ENCODE measurements around the gene C6orf89. TPM values are rescaled to one million over a fixed set of nuclear protein-coding genes. Genes with fewer than 3 reads are reported as not detected.
A peak's percentile ranks its signal among the peaks of the same experiment; 100 is the strongest.
"Not testable (repeated sequence)": the region's sequence is repeated elsewhere in the genome, so short reads cannot be mapped to it uniquely, and the experiment has no call there.

C6orf89 gene
- total RNA-seq, 1 donor from 2014 or later: 36.8 TPM

GRCh38 chr6:36944650-36945049, 58.9 kb downstream of the C6orf89 start:
- DNase-seq (ENCODE audit: extremely low read depth, low read depth, low spot score): no peak

GRCh38 chr6:36945301-36945700, 59.5 kb downstream of the C6orf89 start:
- no peak for DNase-seq (ENCODE audit: extremely low read depth, low read depth, low spot score)

DNA sequence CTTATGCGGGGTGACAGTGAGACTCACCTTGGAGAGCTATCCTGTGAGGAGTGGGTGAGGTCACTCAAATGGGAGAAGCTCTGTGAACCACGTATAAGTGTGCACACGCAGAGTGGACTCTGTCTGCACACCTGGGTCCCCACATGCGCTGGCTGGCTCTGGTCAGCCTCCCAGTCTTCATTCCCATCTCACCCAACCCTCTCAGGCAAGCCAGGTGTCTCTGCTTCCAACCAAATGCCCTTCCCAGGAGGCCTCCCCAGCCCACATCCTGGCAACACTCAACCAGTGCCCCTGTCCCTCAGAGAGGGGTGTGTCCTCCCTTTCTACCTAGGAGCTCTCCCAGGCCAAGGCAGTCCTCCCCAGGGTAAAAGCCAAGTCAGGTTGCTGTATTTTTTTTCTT, 60.8 kb downstream of the C6orf89 start:
- DNase-seq (ENCODE audit: extremely low read depth, low read depth, low spot score): no peak

DNA sequence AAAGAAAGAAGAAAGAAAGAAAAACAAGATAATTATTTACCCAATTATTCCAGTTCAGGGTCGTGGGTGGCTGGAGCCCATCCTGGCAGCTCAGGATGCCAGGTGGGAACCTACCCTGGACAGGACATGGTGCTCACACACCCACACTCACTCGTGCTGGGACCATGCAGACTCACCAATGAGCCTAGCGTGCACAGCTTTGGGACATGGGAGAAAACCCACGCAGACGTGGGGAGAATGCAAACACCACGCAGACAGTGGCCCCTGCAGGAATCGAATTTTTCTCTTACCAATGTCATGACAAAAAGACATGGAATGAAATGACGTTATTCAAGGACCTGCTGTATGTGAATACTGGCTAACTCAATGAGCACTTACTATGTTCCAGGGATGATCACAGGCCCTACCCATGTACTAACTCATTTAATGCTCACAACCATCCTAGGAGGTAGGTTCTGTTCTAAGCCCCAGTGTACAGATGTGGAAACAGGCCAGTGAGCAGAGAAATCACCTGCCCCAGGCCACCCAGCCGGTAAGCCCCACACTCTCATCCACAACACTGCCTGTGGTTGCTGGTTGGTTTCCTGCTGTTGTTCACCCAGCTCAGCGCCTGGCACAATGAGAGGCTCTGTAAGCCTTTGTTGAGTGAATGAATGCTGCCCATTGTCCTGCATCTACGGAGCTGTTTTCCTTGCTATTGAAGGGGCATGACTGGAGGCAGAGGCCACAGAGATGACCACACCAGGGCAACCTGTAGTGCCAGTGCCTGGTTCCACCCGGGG, 62.0 kb downstream of the C6orf89 start:
- DNase-seq (ENCODE audit: extremely low read depth, low read depth, low spot score): no peak

GRCh38 chr6:36949076-36949475, 63.3 kb downstream of the C6orf89 start:
- DNase-seq (ENCODE audit: extremely low read depth, low read depth, low spot score): not testable (repeated sequence)

DNA sequence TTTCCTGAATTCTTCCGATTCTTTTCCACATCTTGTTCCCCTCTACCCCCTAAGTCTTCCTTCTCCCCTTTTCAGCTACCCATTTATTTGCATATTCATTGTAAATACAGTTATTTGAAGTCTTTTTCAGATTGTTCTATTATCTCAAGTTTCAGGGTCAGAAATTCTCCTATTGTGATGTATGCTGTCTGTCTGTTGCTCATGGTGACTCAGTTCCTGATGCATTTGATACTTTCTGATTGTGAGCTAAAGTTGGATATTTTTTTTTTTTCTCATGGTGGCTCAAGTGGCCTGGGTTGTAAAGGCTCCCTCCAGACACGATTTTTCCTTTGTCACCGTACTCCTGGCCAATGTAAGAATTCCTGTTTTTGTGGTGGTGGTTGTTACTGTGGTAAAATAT, 63.9 kb downstream of the C6orf89 start:
- DNase-seq (ENCODE audit: extremely low read depth, low read depth, low spot score): peak; percentile 54

DNA sequence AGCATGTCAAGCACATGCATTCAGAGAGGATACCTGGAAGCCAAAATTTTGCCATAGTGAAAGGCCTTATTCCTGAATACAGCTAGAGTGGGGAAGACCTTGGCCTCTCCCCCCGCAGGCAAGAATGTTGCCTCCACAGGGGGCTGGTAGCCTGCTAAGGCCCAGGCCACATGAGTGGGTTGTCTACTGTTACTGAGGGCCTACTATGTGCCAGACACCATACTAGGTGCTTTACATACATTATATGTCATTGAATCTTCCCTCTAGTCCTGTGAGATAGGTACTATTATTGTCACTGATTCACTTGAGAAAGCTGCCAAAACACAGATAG, 68.1 kb downstream of the C6orf89 start:
- no peak for DNase-seq (ENCODE audit: extremely low read depth, low read depth, low spot score)

GRCh38 chr6:36954262-36954931, 68.6 kb downstream of the C6orf89 start, which contains the start of gene PI16:
Gene PI16 (plus strand): TSS chr6:36954738. CDS start chr6:36954761, 23 bp downstream.
- DNase-seq (ENCODE audit: extremely low read depth, low read depth, low spot score): no peak

DNA sequence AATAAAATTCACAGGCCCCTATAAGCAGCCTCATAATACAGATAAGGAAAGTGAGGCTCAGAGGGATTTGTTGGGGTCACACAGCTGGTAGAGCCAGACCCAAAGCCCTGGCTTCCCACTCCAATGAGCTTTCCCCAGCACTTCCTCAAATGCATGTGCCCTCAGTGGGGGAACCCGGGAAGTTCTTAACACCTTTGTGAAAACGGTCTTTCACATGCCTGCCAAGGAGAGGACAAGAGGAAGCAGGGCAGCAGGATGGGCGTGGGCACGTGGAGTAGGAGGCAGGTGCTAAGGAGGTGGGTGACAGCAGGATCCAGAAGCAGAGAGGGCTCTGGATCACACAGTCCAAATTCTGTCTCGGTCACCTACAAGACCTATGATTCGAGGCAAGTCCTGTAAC, 69.4 kb downstream of the C6orf89 start:
- DNase-seq (ENCODE audit: extremely low read depth, low read depth, low spot score): no peak

GRCh38 chr6:36955671-36956445, 70.1 kb downstream of the C6orf89 start:
- no peak for DNase-seq (ENCODE audit: extremely low read depth, low read depth, low spot score)

DNA sequence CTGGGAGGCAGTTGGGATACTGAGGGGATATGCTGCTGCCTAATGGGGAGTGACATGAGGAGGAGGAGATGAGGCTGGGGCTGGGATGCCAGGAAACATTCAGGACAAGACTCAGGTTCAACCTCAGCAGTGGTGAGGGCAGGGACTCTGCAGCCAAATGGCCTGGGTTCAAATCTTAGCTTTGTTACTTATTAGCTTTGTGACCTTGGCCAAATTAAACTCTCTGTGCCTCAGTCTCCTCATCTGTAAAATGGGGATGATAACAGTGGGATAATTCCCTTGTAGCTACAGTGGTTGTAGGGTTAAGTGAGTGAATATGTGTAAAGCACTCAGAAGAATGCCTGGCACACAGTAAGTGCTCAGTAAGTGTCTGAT, 70.7 kb downstream of the C6orf89 start:
- no peak for DNase-seq (ENCODE audit: extremely low read depth, low read depth, low spot score)

- no peak for DNase-seq (ENCODE audit: extremely low read depth, low read depth, low spot score)
Measured at GRCh38 chr6:36957773-36958271, 72.1 kb downstream of the C6orf89 start.

- no peak for DNase-seq (ENCODE audit: extremely low read depth, low read depth, low spot score)
Measured at GRCh38 chr6:36958775-36959554, 73.2 kb downstream of the C6orf89 start.

GRCh38 chr6:36959555-36960250, 74.0 kb downstream of the C6orf89 start:
- no peak for DNase-seq (ENCODE audit: extremely low read depth, low read depth, low spot score)

- no peak for DNase-seq (ENCODE audit: extremely low read depth, low read depth, low spot score)
Measured at GRCh38 chr6:36961441-36962435, 76.0 kb downstream of the C6orf89 start.

DNA sequence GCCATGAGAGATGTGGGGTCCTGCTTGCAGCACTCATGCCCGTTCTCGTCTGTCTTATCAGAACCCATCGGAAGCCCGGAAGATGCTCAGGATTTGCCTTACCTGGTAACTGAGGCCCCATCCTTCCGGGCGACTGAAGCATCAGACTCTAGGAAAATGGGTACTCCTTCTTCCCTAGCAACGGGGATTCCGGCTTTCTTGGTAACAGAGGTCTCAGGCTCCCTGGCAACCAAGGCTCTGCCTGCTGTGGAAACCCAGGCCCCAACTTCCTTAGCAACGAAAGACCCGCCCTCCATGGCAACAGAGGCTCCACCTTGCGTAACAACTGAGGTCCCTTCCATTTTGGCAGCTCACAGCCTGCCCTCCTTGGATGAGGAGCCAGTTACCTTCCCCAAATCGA, 77.1 kb downstream of the C6orf89 start:
- DNase-seq (ENCODE audit: extremely low read depth, low read depth, low spot score): no peak

DNA sequence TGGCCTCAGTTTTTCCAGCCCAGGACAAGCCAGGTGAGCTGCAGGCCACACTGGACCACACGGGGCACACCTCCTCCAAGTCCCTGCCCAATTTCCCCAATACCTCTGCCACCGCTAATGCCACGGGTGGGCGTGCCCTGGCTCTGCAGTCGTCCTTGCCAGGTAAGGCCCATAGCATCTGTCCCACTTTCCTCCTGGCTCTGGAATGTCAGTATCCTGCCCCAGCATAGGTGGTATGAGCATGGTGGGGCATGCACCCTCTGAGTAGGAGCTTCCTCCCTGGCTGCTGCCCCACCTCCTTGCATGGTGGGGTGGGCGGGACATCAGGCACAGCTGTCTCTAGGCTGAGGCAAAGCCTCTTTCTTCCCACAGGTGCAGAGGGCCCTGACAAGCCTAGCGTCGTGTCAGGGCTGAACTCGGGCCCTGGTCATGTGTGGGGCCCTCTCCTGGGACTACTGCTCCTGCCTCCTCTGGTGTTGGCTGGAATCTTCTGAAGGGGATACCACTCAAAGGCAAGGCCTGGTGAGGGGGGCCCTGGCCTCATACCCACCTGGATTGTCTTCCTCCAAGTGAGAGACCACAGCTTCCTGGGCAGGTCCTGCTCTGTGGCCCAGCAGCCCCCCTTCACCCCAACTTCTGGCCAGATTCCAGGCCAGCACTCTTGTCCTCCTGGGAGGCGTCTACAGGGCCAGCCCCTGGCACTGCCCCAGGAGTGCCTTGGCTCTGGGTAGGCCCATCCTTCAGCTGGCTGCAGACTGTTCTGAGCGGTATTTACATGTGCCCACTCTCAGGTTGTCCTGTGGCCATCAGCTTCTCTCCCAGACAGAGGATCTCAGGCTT, 77.9 kb downstream of the C6orf89 start:
- DNase-seq (ENCODE audit: extremely low read depth, low read depth, low spot score): no peak

GRCh38 chr6:36964349-36964748, 78.6 kb downstream of the C6orf89 start:
- no peak for DNase-seq (ENCODE audit: extremely low read depth, low read depth, low spot score)
